ENCODE measurements around the gene FAM3A.

The FAM3A gene

GRCh38 chrX:154459832-154460231 lies 56.2 kb downstream of the FAM3A start:
- H3K4me3 Mint-ChIP-seq = peak overlapping the region; percentile 69
- no peak overlapping the region for H3K27ac Mint-ChIP-seq

GRCh38 chrX:154458954-154459778 lies 56.9 kb downstream of the FAM3A start:
- Mint-ChIP-seq H3K27me3 (no peaks in the 10 kb centered on the region), H3K4me1 (peaks cover 17% of the 10 kb centered on the region), H3K9me3 (no peaks in the 10 kb centered on the region), H3K36me3 (peaks cover 6% of the 10 kb centered on the region), H3K4me3 (peak overlapping the region; percentile 83), H3K27ac (no peak overlapping the region)
- ATAC-seq (ENCODE audit: low read depth) = peak; percentile 17
- DNase-seq (ENCODE audit: low spot score in 2 of 2) = no peak

More at GRCh38 chrX:154459832-154460231, 56.2 kb downstream of the FAM3A start:
- Mint-ChIP-seq H3K36me3 (peaks cover 6% of the 10 kb centered on the region), H3K9me3 (no peaks in the 10 kb centered on the region), H3K27me3 (no peaks in the 10 kb centered on the region), H3K4me1 (peaks cover 17% of the 10 kb centered on the region)
- ATAC-seq (ENCODE audit: low read depth) (no peak), DNase-seq (ENCODE audit: low spot score in 2 of 2) (no peak)

- Mint-ChIP-seq H3K4me1 (peaks cover 17% of the 10 kb centered on the region), H3K27me3 (no peaks in the 10 kb centered on the region), H3K4me3 (peak within 1 kb of the TSS; percentile 95), H3K9me3 (no peaks in the 10 kb centered on the region), H3K27ac (peak within 1 kb of the TSS; percentile 96), H3K36me3 (peaks cover 6% of the 10 kb centered on the region)
- DNase-seq (ENCODE audit: low spot score in 2 of 2) (peak; percentile 76 to 81), ATAC-seq (ENCODE audit: low read depth) (peak; percentile 78)
Observed at GRCh38 chrX:154458116-154458953, 57.7 kb downstream of the FAM3A start, which contains the start of gene PLXNA3. TSS of gene PLXNA3 (plus strand) at chrX:154458281. CDS start at chrX:154460184, 1,903 bp downstream.

- ATAC-seq (ENCODE audit: low read depth) (peak; percentile 77), DNase-seq (ENCODE audit: low spot score in 2 of 2) (peak in 1 of 2 donors; percentile 66)
- Mint-ChIP-seq H3K27ac (peak overlapping the region; percentile 96), H3K4me1 (peaks cover 15% of the 10 kb centered on the region), H3K9me3 (no peaks in the 10 kb centered on the region), H3K27me3 (no peaks in the 10 kb centered on the region), H3K36me3 (peaks cover 3% of the 10 kb centered on the region), H3K4me3 (peak overlapping the region; percentile 95)
Observed at GRCh38 chrX:154457491-154458115, 58.4 kb downstream of the FAM3A start.
